Measurements from ENCODE around the gene KANK2.

- no peak for TF ChIP-seq REST (IDR thresholded peaks at IDR 0.05; ENCODE audit: borderline replicate concordance)
- TF ChIP-seq CTCF (IDR thresholded peaks at IDR 0.05; ENCODE audit: poor library complexity, severe bottlenecking), result no peak
- no peak for TF ChIP-seq EZH2 (IDR thresholded peaks at IDR 0.05; ENCODE audit: borderline replicate concordance, insufficient read depth, low read length, poor library complexity, severe bottlenecking)
- no peak for TF ChIP-seq EP300 (conservative IDR thresholded peaks at IDR 0.05; ENCODE audit: poor library complexity, severe bottlenecking)
Observed at GRCh38 chr19:11225815-11226214, 28.5 kb upstream of the KANK2 start.
